ENCODE results near the gene TRMT44.

The TRMT44 gene

GRCh38 chr4:8516996-8517550 is 76.5 kb downstream of the TRMT44 start:
- DNase-seq, result no peak

GRCh38 chr4:8517946-8518345 is 77.4 kb downstream of the TRMT44 start:
- no peak for DNase-seq

- DNase-seq, result no peak
Observed at GRCh38 chr4:8522160-8523120, 81.9 kb downstream of the TRMT44 start.

DNA sequence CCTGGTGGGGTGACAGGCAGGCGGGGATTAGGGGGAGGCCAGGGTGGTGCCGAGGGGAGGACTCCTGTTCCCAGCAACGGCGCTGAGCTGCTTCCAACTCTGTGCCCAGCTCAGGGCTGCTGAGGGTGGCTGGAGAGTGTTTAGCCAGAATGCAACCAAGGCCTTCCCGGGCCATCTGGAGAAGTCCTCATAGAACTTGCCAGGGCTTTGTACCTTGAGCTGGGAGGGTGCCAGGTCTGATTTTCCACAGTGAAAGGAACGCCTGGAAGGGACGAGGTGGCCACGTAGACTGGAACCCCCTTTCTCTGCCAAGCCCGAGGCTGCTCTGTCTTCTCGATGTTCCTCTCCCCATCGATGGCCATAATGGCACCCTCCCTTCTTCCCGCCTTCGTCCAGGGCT is 82.6 kb downstream of the TRMT44 start:
- DNase-seq, result no peak

DNA sequence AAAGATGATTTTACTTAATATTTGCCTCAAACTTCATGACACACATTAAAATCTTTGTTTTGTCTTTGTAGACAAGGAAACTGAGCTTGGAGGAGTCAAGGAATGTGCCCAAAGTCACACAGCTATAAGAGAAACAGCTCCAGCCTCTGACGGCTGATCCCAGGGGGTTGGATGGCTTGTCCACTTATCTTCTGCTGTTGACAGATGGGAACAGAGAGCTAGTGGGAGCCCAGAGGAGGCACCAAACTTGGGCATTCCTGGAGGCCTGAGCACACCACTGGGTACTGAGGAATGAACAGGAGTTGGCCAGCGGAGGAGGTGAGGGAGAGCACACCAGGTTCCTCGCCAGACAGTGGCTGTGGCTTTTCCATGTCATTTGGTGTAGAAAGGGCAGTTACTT is 83.2 kb downstream of the TRMT44 start:
- DNase-seq, result no peak

DNA sequence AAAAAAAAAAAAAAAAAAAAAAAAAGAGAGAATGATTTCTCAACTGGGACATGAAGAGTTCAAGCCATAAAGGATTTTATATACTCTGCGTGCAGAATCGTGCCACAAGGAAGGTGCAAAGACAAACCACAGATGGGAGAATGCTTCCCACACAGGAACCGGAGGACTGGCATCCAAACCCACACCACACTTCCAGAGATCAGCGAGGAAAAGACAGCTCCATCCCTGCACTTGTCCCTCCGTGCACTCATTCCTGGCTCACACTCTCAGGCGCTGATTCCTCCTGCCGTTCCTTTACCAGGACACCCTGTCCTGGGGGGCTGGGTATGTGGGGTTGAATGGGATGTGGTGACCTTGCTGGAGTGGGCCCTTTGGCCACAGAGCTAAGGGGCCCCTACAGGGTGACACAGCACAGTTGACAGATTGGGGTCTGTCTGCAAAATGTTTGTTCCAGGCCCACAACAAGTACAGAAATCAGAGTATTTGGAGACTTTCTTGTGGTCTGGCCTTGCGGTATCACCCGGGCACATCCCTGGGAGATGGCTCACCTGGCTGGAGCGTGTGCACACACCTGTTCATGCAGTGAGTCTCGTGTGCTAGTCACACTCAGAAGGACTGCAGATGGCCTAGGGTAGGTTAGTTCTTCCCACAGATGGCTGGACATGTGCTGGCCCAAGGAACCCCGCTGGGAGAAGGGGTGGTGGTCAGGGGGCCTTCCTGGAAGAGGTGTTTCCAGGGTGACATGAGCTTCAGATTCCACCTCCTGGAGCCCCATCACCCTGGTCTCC is 84.2 kb downstream of the TRMT44 start:
- DNase-seq, result no peak

DNA sequence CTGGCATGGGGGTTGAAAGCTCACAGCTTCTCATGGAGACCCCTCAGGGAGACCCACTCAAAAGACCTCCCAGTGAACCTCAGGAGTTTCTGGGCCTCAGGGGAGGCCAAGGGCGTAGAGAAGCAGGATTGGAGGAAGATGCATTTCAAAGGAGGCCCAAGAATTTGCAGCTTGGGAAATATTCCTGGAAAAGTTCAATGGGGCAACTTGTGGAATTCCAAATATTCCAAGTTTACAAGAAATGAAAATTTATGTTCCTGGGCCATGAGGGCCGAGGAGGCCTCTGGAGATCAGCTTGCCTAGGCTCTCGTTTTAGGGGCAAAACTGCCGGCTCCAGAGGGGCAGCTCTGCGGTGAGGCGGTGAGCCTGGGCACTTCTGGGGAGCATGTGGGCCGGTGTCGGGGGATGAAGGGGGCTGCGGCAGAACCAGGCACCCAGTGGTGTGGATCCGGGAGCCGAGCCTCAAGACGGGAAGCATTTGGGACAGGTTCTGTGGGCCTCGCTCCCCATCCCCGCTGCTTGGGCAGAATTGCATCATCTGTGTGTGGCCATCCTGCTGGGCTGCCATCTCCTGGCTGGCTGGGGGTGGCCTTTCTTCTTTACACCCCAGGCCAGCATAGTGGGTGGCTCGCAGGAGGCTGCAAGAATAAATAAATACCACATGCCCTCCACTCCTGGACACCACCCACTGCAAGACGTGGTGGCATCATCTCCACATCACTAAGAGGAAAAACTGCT is 85.0 kb downstream of the TRMT44 start:
- no peak for DNase-seq

Measured in activated T-cell treated with anti-CD3 and anti-CD28 coated beads for 4 hours (primary cell).